Stimulated activated naive CD4-positive, alpha-beta T cell (primary cell): ENCODE data around the gene KLHDC7B.
"Not testable (repeated sequence)": the region's sequence is repeated elsewhere in the genome, so short reads cannot be mapped to it uniquely, and the experiment has no call there.

Experiments
- DNase-seq, 6 experiments: peaks; one replicate each; lab custom pipeline; 2025; lab: John Stamatoyannopoulos, UW

The KLHDC7B gene

DNA sequence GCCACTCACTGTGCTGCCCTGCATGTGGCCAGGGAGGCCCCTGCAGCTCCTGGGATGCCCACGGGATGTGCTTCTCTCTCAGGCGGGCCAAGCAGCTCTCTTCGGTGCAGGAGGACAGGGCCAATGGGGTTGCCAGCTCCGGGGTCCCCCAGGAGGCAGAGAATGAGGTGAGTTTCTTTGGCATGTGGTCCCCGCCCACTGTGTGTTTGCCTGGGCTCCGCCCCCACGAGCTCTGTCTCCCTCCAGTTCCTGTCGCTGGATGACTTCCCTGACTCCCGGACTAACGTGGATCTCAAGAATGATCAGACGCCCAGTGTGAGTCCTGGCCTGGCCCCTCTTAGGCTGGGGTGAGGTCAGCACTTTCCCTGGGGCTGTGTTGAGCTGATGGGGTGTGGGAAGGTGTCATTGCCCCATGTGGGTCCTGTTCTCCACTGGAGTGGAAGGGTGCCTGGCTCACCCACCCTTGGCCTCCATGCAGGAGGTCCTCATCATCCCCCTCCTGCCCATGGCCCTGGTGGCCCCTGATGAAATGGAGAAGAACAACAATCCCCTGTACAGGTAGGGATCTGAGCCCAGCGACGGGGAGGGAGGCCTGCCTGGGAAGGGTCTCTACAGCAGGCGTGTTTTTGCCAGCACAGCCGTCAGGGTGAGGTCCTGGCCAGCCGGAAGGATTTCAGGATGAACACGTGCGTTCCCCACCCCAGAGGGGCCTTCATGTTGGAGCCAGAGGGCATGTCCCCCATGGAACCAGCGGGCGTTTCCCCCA, 28.0 kb upstream of the KLHDC7B start:
- no peak for DNase-seq

DNA sequence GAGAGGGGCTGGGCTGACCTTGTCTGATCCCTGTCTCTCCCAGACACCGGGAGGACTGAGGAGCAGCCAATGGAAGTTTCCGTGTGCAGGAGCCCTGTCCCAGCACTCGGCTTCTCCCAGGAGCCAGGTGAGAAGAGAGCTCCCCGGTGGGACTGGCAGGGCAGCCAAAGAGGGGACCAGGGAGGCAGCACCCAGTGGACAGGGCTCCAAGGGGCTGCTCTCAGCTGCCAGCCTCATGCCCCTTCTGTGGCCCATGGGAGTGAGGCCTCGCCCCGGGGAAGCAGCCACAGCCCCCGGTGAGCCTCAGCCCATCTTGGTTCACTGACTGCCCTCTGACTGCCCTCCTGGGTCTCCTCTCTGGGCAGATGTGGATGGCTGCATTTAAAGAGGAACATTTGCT, 27.1 kb upstream of the KLHDC7B start:
- DNase-seq = no peak

- DNase-seq = no peak
Observed at GRCh38 chr22:50519151-50519550, 26.5 kb upstream of the KLHDC7B start.

GRCh38 chr22:50520184-50520583, 25.5 kb upstream of the KLHDC7B start:
- not testable (repeated sequence) for DNase-seq

- no peak for DNase-seq
Observed at GRCh38 chr22:50520826-50521453, 24.8 kb upstream of the KLHDC7B start.

DNA sequence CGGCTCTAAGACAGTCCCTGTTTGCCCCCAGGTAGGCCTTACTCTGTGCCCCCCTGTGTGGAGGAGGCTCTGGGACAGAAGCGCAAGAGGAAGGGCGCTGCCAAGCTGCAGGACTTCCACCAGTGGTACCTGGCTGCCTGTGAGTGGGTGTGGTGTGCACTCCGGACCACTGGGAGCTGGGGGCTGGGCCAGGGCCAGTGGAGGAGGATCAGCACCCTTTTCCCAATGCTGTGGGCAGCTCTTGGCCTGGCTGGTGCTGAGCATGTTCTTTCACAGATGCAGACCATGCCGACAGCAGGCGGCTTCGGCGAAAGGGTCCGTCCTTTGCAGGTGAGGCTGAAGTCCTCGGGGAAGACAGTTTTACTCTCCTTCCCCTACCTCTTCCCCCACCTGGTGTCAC, 24.0 kb upstream of the KLHDC7B start:
- no peak for DNase-seq

GRCh38 chr22:50522208-50522805, 23.4 kb upstream of the KLHDC7B start:
- DNase-seq = no peak

- no peak for DNase-seq
Observed at GRCh38 chr22:50522806-50523438, 22.8 kb upstream of the KLHDC7B start.

DNA sequence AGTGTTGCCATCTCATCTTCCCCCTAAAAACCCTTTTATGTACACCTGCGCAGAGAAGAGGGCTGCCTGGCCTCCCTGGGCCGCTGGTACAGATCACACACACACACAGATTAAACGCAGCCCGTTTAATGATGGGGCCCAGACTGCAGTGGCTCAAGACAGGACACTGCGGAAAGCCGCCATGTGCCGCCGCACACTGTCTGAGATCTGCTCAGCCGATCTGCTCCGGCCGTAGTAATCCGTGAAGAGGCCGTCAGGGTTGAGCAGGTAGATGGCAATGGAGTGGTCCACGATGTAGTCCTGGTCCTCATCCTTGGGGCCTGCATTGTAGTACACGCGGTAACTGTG, 22.3 kb upstream of the KLHDC7B start:
- DNase-seq = no peak

DNA sequence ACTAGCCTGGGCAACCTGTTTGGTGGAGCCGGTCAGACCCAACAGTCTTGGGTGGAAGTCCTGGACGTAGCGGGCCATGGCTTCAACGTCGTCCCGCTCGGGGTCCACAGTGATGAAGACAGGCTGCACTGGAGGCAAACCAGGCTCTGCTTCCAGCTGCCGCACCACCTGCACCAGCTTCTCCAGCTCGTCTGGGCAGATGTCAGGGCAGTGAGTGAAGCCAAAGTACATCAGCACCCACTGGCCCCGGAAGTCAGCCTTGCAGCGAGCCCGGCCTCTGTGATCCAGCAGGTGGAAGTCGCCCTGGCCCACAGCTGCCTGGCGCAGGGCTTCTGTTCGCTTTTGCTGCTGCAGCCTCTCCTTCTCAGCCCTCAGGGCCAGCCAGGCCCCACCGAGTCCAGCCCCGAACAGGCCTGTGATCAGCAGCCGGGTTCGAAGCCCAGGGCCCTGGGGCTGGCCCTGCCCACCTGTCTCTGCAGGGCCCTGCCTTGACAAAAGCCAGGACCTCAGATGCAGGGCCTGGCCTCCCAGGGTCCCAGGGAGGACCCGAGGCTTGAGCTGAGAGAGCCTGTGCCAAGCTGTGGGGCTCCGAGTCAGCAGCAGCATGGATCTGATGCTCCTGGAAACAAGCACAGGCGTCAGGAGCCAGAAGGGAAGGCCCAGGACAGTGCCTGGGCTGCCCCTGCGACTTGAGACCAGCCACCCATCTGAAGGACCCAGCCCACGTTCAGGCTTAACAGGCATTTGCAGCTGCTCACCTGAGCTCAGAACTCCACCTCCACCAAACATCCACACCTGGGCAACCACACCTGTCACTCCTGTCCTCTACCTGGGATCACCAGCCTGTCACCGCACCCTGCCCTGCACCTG, 21.7 kb upstream of the KLHDC7B start:
- DNase-seq = no peak

DNA sequence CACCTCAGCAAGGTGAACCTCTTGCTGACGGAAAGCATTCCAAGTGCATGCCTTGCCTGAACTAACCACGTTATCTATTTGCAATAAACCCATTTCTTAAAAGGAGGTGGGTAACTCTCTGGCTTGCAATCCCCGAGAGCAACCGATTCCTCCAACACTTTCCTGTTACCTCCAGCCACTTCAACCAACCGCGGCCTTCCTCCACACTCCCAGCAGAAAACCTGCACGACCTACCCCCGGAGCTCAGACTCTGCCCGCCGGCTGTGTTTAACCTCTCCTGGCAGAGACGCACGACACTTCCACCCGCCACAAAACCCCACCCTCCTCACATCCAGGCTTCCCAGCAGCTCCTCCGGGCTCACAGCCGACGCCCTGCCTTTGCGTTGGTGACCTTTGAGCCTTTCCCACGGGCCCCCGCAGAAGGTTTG, 21.0 kb upstream of the KLHDC7B start:
- peak in 1 of 6 experiments; percentile 34 for DNase-seq

- peak; percentile 92 to 97 (median 96) for DNase-seq
Observed at GRCh38 chr22:50525104-50525857, 20.4 kb upstream of the KLHDC7B start, which contains the start of gene SCO2. Gene SCO2, minus strand, starts transcription at chr22:50525598. Its CDS starts 1,187 bp downstream, at chr22:50524411.

DNA sequence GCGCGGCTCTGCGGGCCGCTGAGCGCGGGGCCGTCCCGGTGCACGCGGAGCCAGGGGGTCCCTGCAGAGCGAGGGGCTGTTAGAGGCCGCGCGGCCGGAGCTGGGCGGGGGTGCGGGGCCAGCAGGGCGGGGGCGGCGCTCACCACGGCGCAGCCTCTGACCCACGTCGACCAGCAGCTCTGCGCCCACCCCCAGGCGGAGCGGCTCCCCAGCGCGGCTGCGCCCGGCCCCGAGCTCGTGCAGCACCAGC, 19.9 kb upstream of the KLHDC7B start:
- DNase-seq = no peak

GRCh38 chr22:50526108-50526833, 19.4 kb upstream of the KLHDC7B start:
- peak; percentile 67 to 88 (median 81) for DNase-seq

DNA sequence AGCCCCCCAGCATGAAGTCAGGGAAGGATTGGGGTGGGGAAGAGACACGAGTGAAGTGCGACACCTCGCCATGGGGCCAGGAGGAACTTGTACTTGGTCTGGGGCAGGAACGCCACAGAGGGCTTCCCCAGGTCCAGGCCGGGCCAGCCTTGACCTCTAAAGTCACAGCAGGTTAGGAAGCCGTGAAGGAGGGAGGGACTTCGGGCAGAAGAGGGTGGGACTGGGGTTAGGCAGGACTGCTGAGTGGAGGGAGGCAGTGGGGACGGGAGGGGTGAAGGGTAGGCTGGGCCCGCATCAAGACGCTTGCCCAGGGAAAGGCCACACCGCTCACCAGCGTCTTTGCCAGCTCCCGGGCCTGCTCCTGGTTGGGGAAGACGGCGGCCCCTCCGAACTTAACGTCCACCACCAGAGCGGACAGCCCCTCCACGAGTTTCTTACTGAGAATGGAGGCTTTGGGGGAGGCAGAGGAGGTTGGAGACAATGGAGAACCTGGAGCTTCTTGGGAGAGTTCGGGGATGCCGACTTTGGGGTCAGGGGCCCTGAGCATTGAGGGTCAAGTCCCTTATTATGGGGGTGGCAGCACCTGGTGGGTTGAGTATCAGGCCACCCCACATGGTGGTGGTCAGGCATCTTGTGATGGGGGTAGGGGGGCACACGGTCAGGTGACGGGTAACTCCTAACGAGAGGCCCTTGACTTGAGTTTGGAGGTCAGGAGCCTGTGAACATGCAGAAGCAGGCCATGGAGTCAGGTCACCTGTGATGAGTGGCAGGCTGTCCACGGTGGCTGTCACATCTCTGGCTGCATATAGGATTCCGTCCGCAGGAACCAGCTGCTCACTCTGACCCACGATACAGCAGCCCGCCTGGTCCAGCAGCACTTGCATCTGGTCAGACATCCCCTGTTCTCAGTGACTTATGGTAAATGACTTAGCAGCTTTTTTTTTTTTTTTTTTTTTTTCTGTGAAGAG, 18.6 kb upstream of the KLHDC7B start:
- peak in 1 of 6 experiments; percentile 48 for DNase-seq

- DNase-seq = no peak
Observed at GRCh38 chr22:50527921-50528681, 17.6 kb upstream of the KLHDC7B start.

- no peak for DNase-seq
Observed at GRCh38 chr22:50528682-50529415, 16.9 kb upstream of the KLHDC7B start.

- no peak for DNase-seq
Observed at GRCh38 chr22:50529416-50529896, 16.2 kb upstream of the KLHDC7B start.
